ENCODE data around the gene DNHD1.

DNA sequence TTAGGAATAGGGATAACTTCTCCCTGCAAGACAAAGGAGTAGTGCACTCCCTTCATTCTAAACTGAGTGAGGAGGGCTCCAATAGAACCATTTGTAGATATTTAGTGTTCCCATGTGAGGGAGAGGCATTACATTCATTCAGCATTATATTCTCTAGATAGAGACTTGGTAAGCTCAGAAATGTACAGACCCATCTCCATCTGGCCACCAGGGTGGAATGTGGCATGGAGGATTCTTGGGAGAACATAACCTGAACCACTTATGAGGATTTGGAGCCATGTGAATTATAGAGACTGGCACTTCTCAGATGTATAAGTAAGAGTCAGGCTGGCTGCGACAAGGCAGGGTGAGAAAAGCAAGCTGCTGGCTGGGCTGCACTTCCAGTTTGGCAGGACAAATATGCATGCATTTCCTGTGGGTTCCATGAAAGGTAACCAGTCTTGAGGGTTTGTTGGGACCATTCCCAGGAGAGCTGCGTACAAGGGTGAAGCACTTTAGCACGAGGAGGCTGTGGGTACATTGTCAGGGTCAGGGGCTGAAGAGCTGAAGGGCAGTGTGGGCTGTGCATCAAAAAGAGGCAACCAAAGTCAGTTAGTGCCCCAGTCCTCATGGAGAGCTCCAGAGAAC, 97.2 kb downstream of the DNHD1 start:
- TF ChIP-seq CTCF (IDR thresholded peaks at IDR 0.05) (no peak), POLR2AphosphoS5 (IDR thresholded peaks at IDR 0.05; ENCODE audit: low read depth, low read length) (no peak), SIN3A (IDR thresholded peaks at IDR 0.05; ENCODE audit: borderline replicate concordance, insufficient read depth, low read depth, low read length) (no peak)

All from Panc1 (cell line).